GM12892 (cell line): ENCODE results near the gene IFNG-AS1.

ENCODE experiments used
- POLR2A ChIP-seq: IDR thresholded peaks from 2 replicates; pipeline ENCODE4 v1.6.1; 2011; ENCODE audit warnings: low read depth, low read length, control low read depth
- TAF1 ChIP-seq: IDR thresholded peaks from 2 replicates; pipeline ENCODE4 v1.6.1; 2011; ENCODE audit warnings: low read depth, mild to moderate bottlenecking, control low read depth, low read length, borderline replicate concordance

GRCh38 chr12:67943141-67943892, 45.9 kb upstream of the IFNG-AS1 start:
- TF ChIP-seq POLR2A, result no peak
- no peak for TF ChIP-seq TAF1
